NCI-H2196 (cell line): Measurements from ENCODE around the gene CMYA5.
"Not testable (repeated sequence)": the region's sequence is repeated elsewhere in the genome, so short reads cannot be mapped to it uniquely, and the experiment has no call there.

Source experiments
- DNase-seq: peaks from one replicate; lab custom pipeline; 2025; ENCODE audit not compliant: unreplicated experiment; lab: John Stamatoyannopoulos, UW

Gene CMYA5

DNA sequence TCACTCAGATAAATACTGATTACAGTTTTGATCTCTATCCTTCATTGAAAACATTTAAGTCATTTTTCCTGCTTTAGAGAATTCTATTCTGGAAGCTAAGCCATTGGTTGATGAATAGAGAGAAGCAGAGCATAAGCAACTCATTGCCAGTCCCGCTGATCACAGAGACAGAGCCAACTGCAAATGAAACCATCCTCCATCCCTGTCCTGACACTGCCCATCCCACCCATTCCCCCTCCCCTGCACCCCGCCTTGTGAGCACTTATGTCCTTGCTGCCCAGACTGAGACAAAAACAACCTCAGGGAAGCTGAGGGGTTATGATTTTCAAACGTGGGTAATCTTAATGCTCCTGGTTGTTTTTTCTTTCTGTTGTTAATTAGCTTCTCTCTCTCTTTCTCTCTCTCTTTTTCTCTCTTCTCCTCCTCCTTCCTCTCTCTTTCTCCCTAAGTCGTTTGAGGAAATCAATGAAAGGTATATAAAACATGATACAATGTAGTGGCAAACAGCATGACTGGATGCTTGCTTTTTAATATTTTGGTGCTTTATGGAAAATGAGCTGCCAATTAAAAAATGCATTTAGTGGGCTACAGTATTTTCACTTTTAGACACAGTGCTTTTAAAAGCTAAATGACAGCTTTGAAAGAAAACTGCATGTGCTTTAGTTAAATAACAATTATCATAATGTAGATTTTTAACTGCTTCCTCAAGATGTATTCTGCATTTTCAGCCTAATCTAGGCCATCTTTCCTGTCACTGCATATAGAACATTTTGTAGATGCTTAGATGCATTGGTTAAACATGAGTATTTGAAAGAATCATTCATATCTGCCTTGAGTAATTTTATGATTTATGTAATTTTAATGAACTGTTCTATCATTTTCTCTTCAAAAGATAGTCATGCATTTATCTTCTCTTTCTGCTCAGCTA lies 57.3 kb downstream of the CMYA5 start:
- no peak for DNase-seq

- no peak for DNase-seq
Observed at GRCh38 chr5:79750611-79751510, 61.2 kb downstream of the CMYA5 start.

DNA sequence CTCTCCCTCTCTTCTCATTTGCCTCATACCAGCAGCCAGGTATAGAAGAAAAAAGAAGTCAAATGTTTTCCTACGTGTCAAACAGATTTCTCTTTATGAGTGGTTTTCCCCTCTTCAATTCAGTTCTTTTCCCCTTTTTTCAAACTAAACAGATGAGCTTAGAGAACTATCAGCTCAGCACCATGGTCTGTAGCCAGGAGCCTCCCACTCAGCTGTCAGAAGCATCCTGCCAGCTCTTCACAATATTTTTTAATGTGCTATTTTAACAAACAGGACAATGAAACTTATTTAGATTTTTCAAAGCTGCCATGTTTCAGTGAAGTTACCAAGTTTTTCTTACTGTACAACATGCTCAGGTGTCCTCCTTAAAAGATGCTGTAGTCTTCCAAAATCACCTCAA lies 63.5 kb downstream of the CMYA5 start:
- DNase-seq = no peak

DNA sequence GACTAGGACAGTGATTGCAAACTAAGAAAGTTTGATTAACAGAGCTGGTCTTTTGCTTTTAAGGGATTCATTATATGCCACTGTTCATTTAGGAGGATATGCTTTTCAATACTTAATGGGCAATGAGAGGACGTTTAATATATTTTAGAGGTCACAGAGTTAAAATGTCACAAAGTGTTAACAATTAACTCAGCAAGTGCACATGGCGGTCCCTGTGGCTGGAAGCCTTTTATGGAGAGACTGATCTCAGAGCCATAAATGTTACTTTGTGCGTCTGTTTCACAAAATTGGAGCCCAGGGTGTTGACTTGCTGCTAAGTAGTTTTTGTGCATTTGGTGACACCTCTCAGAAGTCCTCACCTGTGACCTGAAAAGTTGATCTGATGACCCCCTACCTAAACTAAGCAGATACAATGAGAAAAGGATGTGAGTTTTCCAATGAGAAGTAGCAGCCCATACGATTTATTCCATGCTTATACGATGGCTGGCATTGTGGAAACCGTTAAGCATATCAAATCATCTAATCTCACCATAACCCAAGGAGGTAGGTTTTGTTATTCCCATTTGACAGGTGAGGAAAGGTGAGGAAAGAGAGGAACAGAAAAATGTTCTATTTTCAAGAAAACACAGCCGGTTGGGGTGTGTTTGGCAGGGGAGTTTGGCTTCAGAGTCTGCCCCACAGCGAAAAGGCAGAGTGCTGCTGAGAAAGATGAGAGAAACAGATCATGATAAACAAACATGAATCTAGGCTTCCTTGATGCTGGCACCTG lies 64.4 kb downstream of the CMYA5 start:
- no peak for DNase-seq

DNA sequence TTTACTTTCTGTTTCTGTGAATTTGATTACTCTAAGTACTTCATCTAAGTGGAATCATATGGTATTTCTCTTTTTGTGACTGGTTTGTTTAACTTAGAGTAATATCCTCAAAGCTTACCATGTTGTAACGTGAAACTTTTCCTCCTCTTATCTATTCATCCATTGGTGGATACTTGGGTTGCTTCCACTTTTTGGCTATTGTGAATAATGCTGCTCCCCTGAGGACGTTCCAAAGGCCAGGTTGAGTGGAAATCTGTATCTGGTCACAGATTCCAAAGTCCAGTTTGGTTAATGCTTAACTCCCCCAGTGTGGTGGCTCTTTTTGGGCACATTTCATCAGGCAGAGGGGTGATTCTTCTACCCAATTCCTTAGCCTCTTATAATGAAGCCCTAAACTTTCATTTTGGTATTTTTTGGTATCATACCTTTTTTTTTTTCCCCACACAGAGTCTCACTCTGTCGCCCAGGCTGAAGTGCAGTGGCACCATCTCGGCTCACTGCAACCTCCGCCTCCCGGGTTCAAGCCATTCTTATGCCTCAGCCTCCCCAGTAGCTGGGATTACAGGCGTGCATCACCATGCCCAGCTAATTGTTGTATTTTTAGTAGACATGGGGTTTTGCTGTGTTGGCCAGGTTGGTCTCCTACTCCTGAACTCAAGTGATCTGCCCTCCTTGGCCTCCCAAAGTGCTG lies 65.4 kb downstream of the CMYA5 start:
- no peak for DNase-seq

- DNase-seq = no peak
Observed at GRCh38 chr5:79756076-79756475, 66.4 kb downstream of the CMYA5 start.

GRCh38 chr5:79759436-79759835 lies 69.8 kb downstream of the CMYA5 start:
- DNase-seq = no peak

- no peak for DNase-seq
Observed at GRCh38 chr5:79759848-79760247, 70.2 kb downstream of the CMYA5 start.

DNA sequence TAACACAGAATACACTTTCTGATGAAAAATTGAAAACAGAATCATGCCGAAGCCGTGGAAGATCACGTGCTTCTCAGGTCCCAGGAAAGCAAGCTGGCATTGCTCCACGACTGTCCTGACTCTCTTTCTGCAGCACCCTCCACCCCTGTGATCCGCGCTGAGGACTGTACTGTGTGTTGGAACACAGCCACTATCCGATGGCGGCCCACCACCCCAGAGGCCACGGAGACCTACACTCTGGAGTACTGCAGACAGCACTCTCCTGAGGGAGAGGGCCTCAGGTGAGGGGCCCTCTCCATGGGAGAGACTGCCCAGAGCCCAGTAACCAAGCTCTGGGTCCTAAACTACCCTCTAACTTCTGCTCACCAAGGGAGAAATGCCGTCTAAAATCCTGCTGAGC lies 73.3 kb downstream of the CMYA5 start:
- no peak for DNase-seq

DNA sequence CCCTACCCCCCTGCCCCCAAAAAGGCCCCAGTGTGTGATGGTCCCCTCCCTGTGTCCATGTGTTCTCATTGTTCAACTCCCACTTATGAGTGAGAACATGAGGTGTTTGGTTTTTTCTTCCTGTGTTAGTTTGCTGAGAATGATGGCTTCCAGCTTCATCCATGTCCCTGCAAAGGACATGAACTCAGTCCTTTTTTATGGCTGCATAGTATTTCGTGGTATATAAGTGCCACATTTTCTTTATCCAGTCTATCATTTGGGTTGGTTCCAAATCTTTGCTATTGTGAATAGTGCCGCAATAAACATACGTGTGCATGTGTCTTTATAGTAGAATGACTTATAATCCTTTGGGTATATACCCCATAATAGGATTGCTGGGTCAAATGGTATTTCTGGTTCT lies 74.5 kb downstream of the CMYA5 start:
- not testable (repeated sequence) for DNase-seq

- no peak for DNase-seq
Observed at GRCh38 chr5:79771387-79771786, 81.8 kb downstream of the CMYA5 start.

GRCh38 chr5:79772651-79773050 lies 83.0 kb downstream of the CMYA5 start:
- no peak for DNase-seq

- no peak for DNase-seq
Observed at GRCh38 chr5:79773612-79774011, 84.0 kb downstream of the CMYA5 start.

DNA sequence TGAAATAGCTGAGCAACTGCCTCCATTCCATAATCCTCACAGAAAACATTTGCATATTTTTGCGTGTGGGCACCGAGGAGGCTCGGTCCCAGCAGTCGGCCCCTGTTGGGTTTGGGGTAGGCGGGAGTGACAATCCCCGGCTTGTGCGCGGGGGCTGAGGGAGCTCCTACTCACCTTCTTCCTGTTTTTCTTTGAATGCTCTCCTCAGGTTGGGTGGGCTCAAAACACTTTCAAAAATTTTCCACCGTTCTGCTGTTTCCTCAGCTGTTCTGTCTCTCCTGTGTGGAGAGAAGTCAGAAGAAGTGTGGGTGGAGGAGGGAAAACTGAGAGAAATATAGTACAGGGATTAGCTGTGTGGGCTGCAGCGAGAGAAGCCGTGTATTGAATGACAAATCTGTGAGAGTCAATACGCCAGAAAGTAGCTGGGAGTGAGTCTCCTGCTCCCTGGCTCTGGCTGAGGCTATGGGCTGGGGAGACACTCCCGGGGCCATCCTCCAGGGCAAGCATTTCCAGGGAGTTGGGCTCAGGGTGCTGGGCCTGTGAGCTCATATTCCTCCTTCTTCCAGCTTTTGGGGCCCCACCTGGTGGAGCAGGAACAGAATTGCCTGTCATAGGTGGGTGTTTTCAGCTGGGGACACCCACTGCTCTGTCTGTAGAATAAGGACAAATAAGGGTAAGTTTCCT lies 84.7 kb downstream of the CMYA5 start:
- DNase-seq = no peak

DNA sequence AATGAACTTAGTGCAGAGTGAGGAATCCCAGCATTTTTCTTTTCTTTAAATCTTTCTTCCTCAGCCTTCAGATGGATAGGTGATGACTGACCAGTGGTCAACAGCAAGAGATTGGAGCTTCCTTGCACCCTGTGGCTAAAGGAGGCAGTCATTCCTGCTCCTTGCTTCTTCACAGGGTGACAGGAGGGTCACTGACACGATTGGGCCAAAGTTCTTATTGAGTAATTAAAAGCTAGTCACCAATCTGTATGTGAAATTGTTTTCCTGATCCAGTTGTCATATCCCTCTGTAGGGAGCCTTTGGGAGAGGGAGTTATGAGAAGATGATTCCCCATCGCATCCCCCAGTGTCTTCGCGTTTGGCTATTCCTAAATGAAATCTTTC lies 85.2 kb downstream of the CMYA5 start:
- DNase-seq = no peak

DNA sequence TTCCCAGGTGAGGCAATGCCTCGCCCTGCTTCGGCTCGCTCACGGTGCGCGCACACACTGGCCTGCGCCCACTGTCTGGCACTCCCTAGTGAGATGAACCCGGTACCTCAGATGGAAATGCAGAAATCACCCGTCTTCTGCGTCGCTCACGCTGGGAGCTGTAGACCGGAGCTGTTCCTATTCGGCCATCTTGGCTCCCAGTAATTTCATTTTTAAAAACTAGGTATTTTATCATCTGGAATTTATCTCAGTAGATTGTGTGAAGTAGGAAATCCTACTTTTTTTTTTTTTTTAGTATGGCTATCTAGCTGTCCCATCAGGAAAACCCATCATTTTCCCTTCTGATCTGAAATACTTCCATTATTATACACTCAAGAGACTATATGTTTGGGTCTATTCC lies 95.1 kb downstream of the CMYA5 start:
- not testable (repeated sequence) for DNase-seq

- no peak for DNase-seq
Observed at GRCh38 chr5:79785983-79786382, 96.3 kb downstream of the CMYA5 start.

GRCh38 chr5:79787448-79787847 lies 97.8 kb downstream of the CMYA5 start:
- no peak for DNase-seq

- no peak for DNase-seq
Observed at GRCh38 chr5:79791843-79792242, 102.2 kb downstream of the CMYA5 start.

- DNase-seq = no peak
Observed at GRCh38 chr5:79792463-79792862, 102.8 kb downstream of the CMYA5 start.
